ENCODE data around the gene TESK2. TPM values are rescaled to one million over a fixed set of nuclear protein-coding genes. Genes with fewer than 3 reads are reported as not detected.

Gene TESK2
- total RNA-seq, 1 experiment from 2014 or later, result 5.0 TPM

DNA sequence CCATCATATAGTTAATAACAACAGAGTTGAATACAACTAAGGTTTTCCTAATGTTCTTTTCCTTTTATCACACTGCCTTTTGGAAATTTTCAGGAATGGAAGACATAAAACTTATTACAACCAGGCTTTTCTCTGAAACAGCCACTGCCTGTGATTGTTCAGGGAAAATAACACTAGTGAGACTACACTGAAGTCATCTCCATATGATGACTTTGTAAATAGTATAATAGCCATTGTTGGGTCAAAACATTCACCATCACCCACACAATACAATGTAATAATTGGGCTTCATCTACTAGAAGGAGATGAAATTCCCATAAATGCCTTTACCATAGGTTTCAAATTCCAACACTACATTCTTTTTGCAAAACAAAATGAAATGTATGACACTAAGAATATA lies 5.0 kb downstream of the TESK2 start (continued):
- no peak for TF ChIP-seq SIN3A (IDR thresholded peaks at IDR 0.05; ENCODE audit: low read depth)

DNA sequence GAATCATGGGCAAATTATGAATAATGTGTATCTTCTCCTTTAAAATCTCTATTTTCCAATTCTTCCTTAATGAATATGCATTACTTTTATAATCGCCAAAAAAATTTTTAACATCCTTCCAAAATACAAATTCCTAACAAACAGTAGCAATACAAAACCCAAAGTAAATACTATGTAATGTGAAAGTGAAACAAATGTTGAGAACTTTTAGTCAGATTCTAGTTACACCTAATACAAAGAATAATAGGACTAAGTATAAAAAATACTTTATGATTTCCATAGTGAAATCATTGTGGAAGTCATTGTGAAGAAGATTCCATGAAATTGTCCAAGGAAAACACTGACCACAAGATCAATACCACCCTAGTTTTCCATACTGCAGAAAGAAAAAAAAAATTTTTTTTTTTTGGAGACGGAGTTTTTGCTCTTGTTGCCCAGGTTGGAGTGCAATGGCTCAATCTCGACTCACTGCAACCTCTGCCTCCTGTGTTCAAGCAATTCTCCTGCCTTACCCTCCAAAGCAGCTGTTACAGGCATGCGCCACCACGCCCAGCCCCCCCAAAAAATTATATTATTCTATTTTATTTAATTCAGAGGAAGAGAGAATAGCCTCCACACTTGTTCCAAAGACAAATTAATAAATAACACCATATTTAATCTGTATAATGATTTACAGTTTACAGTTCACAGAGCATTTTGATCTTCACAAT lies 11.8 kb downstream of the TESK2 start:
- no peak for DNase-seq (ENCODE audit: low read depth, low spot score)
- Histone ChIP-seq H3K4me1 (ENCODE audit: control insufficient read depth in 1 of 2, insufficient read depth in 2 of 2, low read length in 2 of 2) (no peaks in the 10 kb centered on the region), H3K9ac (ENCODE audit: low read length) (no peak overlapping the region), H3K9me3 (ENCODE audit: control insufficient read depth in 1 of 2, insufficient read depth in 1 of 2, low read depth in 1 of 2, low read length in 2 of 2) (no peaks in the 10 kb centered on the region), H3K9me2 (ENCODE audit: insufficient read depth) (no peaks in the 10 kb centered on the region), H2AFZ (ENCODE audit: low read depth, low read length, poor library complexity, severe bottlenecking) (no peak overlapping the region), H3K4me3 (replicated peaks in 1 of 2; ENCODE audit: low read depth in 1 of 2, low read length in 2 of 2) (no peak overlapping the region), H3K4me2 (ENCODE audit: low read length) (no peak overlapping the region), H3K27ac (ENCODE audit: low read depth, low read length) (no peak overlapping the region), H3K79me2 (ENCODE audit: insufficient read depth, low read length) (no peaks in the 10 kb centered on the region), H4K20me1 (ENCODE audit: insufficient read depth) (no peaks in the 10 kb centered on the region), H3K36me3 (ENCODE audit: control insufficient read depth in 1 of 2, insufficient read depth in 2 of 2, low read length in 2 of 2) (no peaks in the 10 kb centered on the region), H3K27me3 (ENCODE audit: insufficient read depth, low read length) (no peaks in the 10 kb centered on the region)
- ChIA-PET CTCF (no interaction called here), POLR2A (no interaction called here), RAD21 (ENCODE audit: low non-redundant PET in 1 of 2, low total read pairs in 2 of 2, uncharacterized antibody in 2 of 2, unreplicated experiment in 2 of 2) (no interaction called here)
- intact Hi-C loops (cut with micrococcal nuclease), result no loop called here
- TF ChIP-seq YY1 (IDR thresholded peaks at IDR 0.05; ENCODE audit: extremely low read depth, insufficient replicate concordance, low read depth, low read length), result no peak
- TF ChIP-seq EZH2phosphoT487 (IDR thresholded peaks at IDR 0.05; ENCODE audit: borderline replicate concordance), result no peak
- no peak for TF ChIP-seq CEBPB (IDR thresholded peaks at IDR 0.05; ENCODE audit: low read depth)
- no peak for TF ChIP-seq FOSL1 (IDR thresholded peaks at IDR 0.05; ENCODE audit: low read depth)
- TF ChIP-seq, protein P1, sequence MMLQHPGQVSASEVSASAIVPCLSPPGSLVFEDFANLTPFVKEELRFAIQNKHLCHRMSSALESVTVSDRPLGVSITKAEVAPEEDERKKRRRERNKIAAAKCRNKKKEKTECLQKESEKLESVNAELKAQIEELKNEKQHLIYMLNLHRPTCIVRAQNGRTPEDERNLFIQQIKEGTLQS (IDR thresholded peaks at IDR 0.05), result no peak
- TF ChIP-seq, protein P2, sequence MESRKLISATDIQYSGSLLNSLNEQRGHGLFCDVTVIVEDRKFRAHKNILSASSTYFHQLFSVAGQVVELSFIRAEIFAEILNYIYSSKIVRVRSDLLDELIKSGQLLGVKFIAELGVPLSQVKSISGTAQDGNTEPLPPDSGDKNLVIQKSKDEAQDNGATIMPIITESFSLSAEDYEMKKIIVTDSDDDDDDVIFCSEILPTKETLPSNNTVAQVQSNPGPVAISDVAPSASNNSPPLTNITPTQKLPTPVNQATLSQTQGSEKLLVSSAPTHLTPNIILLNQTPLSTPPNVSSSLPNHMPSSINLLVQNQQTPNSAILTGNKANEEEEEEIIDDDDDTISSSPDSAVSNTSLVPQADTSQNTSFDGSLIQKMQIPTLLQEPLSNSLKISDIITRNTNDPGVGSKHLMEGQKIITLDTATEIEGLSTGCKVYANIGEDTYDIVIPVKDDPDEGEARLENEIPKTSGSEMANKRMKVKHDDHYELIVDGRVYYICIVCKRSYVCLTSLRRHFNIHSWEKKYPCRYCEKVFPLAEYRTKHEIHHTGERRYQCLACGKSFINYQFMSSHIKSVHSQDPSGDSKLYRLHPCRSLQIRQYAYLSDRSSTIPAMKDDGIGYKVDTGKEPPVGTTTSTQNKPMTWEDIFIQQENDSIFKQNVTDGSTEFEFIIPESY (IDR thresholded peaks at IDR 0.05; ENCODE audit: extremely low read depth, insufficient replicate concordance, low read length), result no peak
- TF ChIP-seq EGR1 (IDR thresholded peaks at IDR 0.05; ENCODE audit: low read depth), result no peak
- TF ChIP-seq CBX3 (IDR thresholded peaks at IDR 0.05; ENCODE audit: low read depth), result no peak
- TF ChIP-seq, protein P3, sequence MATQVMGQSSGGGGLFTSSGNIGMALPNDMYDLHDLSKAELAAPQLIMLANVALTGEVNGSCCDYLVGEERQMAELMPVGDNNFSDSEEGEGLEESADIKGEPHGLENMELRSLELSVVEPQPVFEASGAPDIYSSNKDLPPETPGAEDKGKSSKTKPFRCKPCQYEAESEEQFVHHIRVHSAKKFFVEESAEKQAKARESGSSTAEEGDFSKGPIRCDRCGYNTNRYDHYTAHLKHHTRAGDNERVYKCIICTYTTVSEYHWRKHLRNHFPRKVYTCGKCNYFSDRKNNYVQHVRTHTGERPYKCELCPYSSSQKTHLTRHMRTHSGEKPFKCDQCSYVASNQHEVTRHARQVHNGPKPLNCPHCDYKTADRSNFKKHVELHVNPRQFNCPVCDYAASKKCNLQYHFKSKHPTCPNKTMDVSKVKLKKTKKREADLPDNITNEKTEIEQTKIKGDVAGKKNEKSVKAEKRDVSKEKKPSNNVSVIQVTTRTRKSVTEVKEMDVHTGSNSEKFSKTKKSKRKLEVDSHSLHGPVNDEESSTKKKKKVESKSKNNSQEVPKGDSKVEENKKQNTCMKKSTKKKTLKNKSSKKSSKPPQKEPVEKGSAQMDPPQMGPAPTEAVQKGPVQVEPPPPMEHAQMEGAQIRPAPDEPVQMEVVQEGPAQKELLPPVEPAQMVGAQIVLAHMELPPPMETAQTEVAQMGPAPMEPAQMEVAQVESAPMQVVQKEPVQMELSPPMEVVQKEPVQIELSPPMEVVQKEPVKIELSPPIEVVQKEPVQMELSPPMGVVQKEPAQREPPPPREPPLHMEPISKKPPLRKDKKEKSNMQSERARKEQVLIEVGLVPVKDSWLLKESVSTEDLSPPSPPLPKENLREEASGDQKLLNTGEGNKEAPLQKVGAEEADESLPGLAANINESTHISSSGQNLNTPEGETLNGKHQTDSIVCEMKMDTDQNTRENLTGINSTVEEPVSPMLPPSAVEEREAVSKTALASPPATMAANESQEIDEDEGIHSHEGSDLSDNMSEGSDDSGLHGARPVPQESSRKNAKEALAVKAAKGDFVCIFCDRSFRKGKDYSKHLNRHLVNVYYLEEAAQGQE (IDR thresholded peaks at IDR 0.05; ENCODE audit: low read depth), result no peak
- BruUV-seq (replicated peaks), result no TSS peak
- no peak for ATAC-seq
